Measurements from ENCODE around the gene CNTNAP4. TPM values are rescaled to one million over a fixed set of nuclear protein-coding genes. Genes with fewer than 3 reads are reported as not detected.

CNTNAP4 gene
- total and polyA plus RNA-seq, 2 of the 4 experiments (the other 2 are of a cell fraction): not detected

DNA sequence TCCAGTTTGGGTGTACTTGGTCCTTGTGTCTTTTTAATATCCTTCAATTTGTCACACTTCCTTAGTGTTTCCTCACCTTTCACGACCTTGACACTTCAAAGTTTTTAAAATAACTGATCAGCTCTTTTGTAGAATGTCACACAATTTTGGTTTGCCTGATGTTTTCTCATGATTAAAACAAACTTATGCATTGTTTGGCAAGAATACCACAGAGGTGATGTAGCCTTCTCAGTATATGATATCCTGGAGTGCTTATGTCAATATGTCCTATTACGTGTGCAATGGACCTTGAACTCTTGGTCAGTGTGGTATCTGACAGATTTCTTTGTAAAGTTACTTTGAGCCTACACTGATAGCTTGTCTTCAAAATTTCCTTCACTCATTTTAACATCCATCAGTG is 297.4 kb downstream of the CNTNAP4 start:
- no peak overlapping the region for H2AK5ac ChIP-seq (ENCODE audit: low read depth, low read length)
- no peak overlapping the region for H3K23ac ChIP-seq (ENCODE audit: low read depth, low read length)
- no peak overlapping the region for H3K4me3 ChIP-seq (ENCODE audit: insufficient read depth, low read depth, low read length)
- H2AK9ac ChIP-seq (replicated peaks; ENCODE audit: low read depth, low read length, poor library complexity): no peak overlapping the region
- H3K4me1 ChIP-seq (ENCODE audit: control insufficient read depth, insufficient read depth, low read length): no peaks in the 10 kb centered on the region
- ATAC-seq (ENCODE audit: low read depth): no peak
- no peak overlapping the region for H2BK20ac ChIP-seq (ENCODE audit: low read depth, low read length)
- H2AFZ ChIP-seq (replicated peaks; ENCODE audit: low read length, poor library complexity): no peak overlapping the region
- no peak overlapping the region for H4K91ac ChIP-seq (ENCODE audit: insufficient read depth, low read depth, low read length)
- TF ChIP-seq, protein P1, sequence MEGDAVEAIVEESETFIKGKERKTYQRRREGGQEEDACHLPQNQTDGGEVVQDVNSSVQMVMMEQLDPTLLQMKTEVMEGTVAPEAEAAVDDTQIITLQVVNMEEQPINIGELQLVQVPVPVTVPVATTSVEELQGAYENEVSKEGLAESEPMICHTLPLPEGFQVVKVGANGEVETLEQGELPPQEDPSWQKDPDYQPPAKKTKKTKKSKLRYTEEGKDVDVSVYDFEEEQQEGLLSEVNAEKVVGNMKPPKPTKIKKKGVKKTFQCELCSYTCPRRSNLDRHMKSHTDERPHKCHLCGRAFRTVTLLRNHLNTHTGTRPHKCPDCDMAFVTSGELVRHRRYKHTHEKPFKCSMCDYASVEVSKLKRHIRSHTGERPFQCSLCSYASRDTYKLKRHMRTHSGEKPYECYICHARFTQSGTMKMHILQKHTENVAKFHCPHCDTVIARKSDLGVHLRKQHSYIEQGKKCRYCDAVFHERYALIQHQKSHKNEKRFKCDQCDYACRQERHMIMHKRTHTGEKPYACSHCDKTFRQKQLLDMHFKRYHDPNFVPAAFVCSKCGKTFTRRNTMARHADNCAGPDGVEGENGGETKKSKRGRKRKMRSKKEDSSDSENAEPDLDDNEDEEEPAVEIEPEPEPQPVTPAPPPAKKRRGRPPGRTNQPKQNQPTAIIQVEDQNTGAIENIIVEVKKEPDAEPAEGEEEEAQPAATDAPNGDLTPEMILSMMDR (conservative IDR thresholded peaks at IDR 0.05; ENCODE audit: low read depth, low read length): no peak
- TF ChIP-seq MAFK (IDR thresholded peaks at IDR 0.05; ENCODE audit: low read depth, low read length) (no peak), RAD21 (IDR thresholded peaks at IDR 0.05; ENCODE audit: low read length) (no peak), RCOR1 (IDR thresholded peaks at IDR 0.05; ENCODE audit: insufficient replicate concordance, low read length) (no peak), NFE2L2 (IDR thresholded peaks at IDR 0.05; ENCODE audit: low read depth, low read length) (no peak), POLR2A (IDR thresholded peaks at IDR 0.05; ENCODE audit: low read depth, low read length) (no peak), CEBPB (IDR thresholded peaks at IDR 0.05; ENCODE audit: low read depth, low read length) (no peak), MAZ (IDR thresholded peaks at IDR 0.05; ENCODE audit: borderline replicate concordance, low read depth, low read length) (no peak), RFX5 (IDR thresholded peaks at IDR 0.05; ENCODE audit: low read depth, low read length) (no peak), FOS (IDR thresholded peaks at IDR 0.05; ENCODE audit: low read depth, low read length) (no peak), MXI1 (IDR thresholded peaks at IDR 0.05; ENCODE audit: borderline replicate concordance, low read depth, low read length) (no peak), BHLHE40 (IDR thresholded peaks at IDR 0.05; ENCODE audit: low read depth, low read length) (no peak)
- TF ChIP-seq, protein P2, sequence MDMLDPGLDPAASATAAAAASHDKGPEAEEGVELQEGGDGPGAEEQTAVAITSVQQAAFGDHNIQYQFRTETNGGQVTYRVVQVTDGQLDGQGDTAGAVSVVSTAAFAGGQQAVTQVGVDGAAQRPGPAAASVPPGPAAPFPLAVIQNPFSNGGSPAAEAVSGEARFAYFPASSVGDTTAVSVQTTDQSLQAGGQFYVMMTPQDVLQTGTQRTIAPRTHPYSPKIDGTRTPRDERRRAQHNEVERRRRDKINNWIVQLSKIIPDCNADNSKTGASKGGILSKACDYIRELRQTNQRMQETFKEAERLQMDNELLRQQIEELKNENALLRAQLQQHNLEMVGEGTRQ (IDR thresholded peaks at IDR 0.05; ENCODE audit: low read depth, low read length): no peak
- TF ChIP-seq, protein P3, sequence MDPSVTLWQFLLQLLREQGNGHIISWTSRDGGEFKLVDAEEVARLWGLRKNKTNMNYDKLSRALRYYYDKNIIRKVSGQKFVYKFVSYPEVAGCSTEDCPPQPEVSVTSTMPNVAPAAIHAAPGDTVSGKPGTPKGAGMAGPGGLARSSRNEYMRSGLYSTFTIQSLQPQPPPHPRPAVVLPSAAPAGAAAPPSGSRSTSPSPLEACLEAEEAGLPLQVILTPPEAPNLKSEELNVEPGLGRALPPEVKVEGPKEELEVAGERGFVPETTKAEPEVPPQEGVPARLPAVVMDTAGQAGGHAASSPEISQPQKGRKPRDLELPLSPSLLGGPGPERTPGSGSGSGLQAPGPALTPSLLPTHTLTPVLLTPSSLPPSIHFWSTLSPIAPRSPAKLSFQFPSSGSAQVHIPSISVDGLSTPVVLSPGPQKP (IDR thresholded peaks at IDR 0.05; ENCODE audit: borderline replicate concordance, low read depth, low read length): no peak
- H3K36me3 ChIP-seq (ENCODE audit: control insufficient read depth, insufficient read depth, low read length): no peaks in the 10 kb centered on the region
- no peak for DNase-seq
- no peak overlapping the region for H3K56ac ChIP-seq (ENCODE audit: extremely low read depth, insufficient read depth, low read length)
- no peaks in the 10 kb centered on the region; the same call in 1 of the 2 replicates for H3K9me3 ChIP-seq (ENCODE audit: control insufficient read depth, insufficient read depth, low read length)
- H3K9ac ChIP-seq (ENCODE audit: low read depth, low read length): no peak overlapping the region
- ChIA-PET CTCF (no interaction called here), POLR2A (ENCODE audit: unreplicated experiment) (no interaction called here)
- no peaks in the 10 kb centered on the region for H3K27me3 ChIP-seq (ENCODE audit: control insufficient read depth, insufficient read depth, low read length)
- H3K79me1 ChIP-seq (ENCODE audit: low read depth in 1 of 2, low read length in 2 of 2): no peaks in the 10 kb centered on the region
- no peak overlapping the region for H3K14ac ChIP-seq (replicated peaks; ENCODE audit: low read depth, low read length)
- dilution Hi-C loops (cut with HindIII; ENCODE audit: low sequenced_read_pairs, unreplicated experiment): no loop called here
- no peak overlapping the region for H2BK120ac ChIP-seq (ENCODE audit: low read depth, low read length)
- no peaks in the 10 kb centered on the region for H3K9me1 ChIP-seq (ENCODE audit: insufficient read depth, low read length)
- H4K8ac ChIP-seq (ENCODE audit: low read depth in 2 of 2, low read length in 2 of 2): no peak overlapping the region
- H4K5ac ChIP-seq (ENCODE audit: low read depth, low read length): no peak overlapping the region
- no peak overlapping the region for H3K4me2 ChIP-seq (ENCODE audit: low read depth, low read length)
- intact Hi-C loops (cut with micrococcal nuclease): no loop called here
- H3K18ac ChIP-seq (ENCODE audit: low read depth, low read length): no peak overlapping the region
- whole genome bisulfite sequencing, 2 experiments (ENCODE audit: extremely low coverage in 2 of 2, insufficient read length in 1 of 2): no CpG with 5 or more reads among the region's 2 CpGs
- no peak overlapping the region for H3K4ac ChIP-seq (ENCODE audit: low read depth, low read length)
- H2BK15ac ChIP-seq (ENCODE audit: low read depth, low read length): no peak overlapping the region
- H2BK5ac ChIP-seq (ENCODE audit: low read depth, low read length, poor library complexity, severe bottlenecking): no peak overlapping the region
- no TSS peak for BruUV-seq (replicated peaks)
- no peaks in the 10 kb centered on the region for H4K20me1 ChIP-seq (ENCODE audit: insufficient read depth, low read length)
- in situ Hi-C loops (cut with MboI; ENCODE audit: low sequenced_read_pairs): no loop called here
- H3K27ac ChIP-seq (ENCODE audit: insufficient read depth, low read length): no peak overlapping the region
